Activated CD8-positive, alpha-beta T cell treated with anti-CD3 and anti-CD28 coated beads for 36 hours (primary cell): ENCODE results near the gene DTX1. TPM values are rescaled to one million over a fixed set of nuclear protein-coding genes. Genes with fewer than 3 reads are reported as not detected.

Experiments
- ATAC-seq: fragments of 200-7000 bp; cut with Tn5 transposase; one replicate; pipeline ENCODE4 v1.10.0; 2021; ENCODE audit warnings: mild to moderate bottlenecking, moderate library complexity
- CTCF ChIA-PET: fragments of 350-600 bp; sonication (Branson Sonifier 250); formaldehyde crosslinking; loops from one replicate; lab custom pipeline; 2021; ENCODE audit warnings: antibody characterized with exemption; lab: Charles Lee
- POLR2A ChIA-PET: fragments of 350-600 bp; sonication (Branson Sonifier 250); formaldehyde crosslinking; loops from one replicate; lab custom pipeline; 2021; ENCODE audit warnings: antibody characterized with exemption; lab: Charles Lee
- DNase-seq: peaks from one replicate; pipeline ENCODE4 v3.0.0-alpha.2; 2020
- H3K27ac Mint-ChIP-seq: one replicate; pipeline ENCODE4 v1.8.0; 2021; ENCODE audit warnings: mild to moderate bottlenecking, mixed read lengths
- H3K27me3 Mint-ChIP-seq: one replicate; pipeline ENCODE4 v1.8.0; 2021; ENCODE audit warnings: mixed read lengths
- H3K36me3 Mint-ChIP-seq: one replicate; pipeline ENCODE4 v1.8.0; 2021; ENCODE audit warnings: low read depth, mixed read lengths
- H3K4me1 Mint-ChIP-seq: one replicate; pipeline ENCODE4 v1.8.0; 2021; ENCODE audit warnings: low read depth, mixed read lengths
- H3K4me3 Mint-ChIP-seq: one replicate; pipeline ENCODE4 v1.8.0; 2021; ENCODE audit warnings: mild to moderate bottlenecking, moderate library complexity, mixed read lengths
- H3K9me3 Mint-ChIP-seq: one replicate; pipeline ENCODE4 v1.8.0; 2021; ENCODE audit warnings: mixed read lengths
- CTCF ChIP-seq: fragments of 200-600 bp; IDR thresholded peaks from one replicate; pipeline ENCODE4 v1.8.0; 2022; ENCODE audit warnings: antibody characterized with exemption, mild to moderate bottlenecking
- intact Hi-C: fragments of 100-400 bp; cut with micrococcal nuclease; formaldehyde crosslinking; loops from one replicate; pipeline ENCODE4 v1.10.0; 2022
- total RNA-seq, 2 experiments: library from RNA; stranded (reverse); gene quantifications; one replicate each; pipeline ENCODE4 v1.2.3, GENCODE V29; 2021

DTX1 gene
- total RNA-seq, 2 experiments from 2014 or later: 2.9 to 3.4 TPM

GRCh38 chr12:113048716-113049127 lies 7.8 kb upstream of the DTX1 start:
- POLR2A ChIA-PET: interaction anchor here (0.7 to 1.8 kb wide), 3 partner anchors 10 to 855 kb away, joined by 4 to 7 read pairs (median 5); no protein-coding TSS in a partner anchor
- TF ChIP-seq CTCF: peak; percentile 80
- H3K27ac Mint-ChIP-seq: no peak overlapping the region

GRCh38 chr12:113049976-113050742 lies 6.4 kb upstream of the DTX1 start:
- POLR2A ChIA-PET: no interaction called here
- intact Hi-C loops: loop anchor here (2.0 to 5.0 kb wide), 2 partner anchors 49 to 102 kb away; no protein-coding TSS in a partner anchor
- TF ChIP-seq CTCF: no peak
- CTCF ChIA-PET: interaction anchor here (1.3 to 9.5 kb wide), 7 partner anchors 31 to 124 kb away, joined by 3 to 91 read pairs (median 14); partner anchors contain the start of gene CFAP73
- Mint-ChIP-seq H3K4me1 (peaks cover 4% of the 10 kb centered on the region), H3K27ac (no peak overlapping the region), H3K4me3 (no peak overlapping the region), H3K36me3 (no peaks in the 10 kb centered on the region), H3K9me3 (no peaks in the 10 kb centered on the region), H3K27me3 (no peaks in the 10 kb centered on the region)
- ATAC-seq (no peak), DNase-seq (no peak)

More at GRCh38 chr12:113048716-113049127, 7.8 kb upstream of the DTX1 start:
- Mint-ChIP-seq H3K4me3 (no peak overlapping the region), H3K27me3 (peaks cover 4% of the 10 kb centered on the region), H3K36me3 (no peaks in the 10 kb centered on the region), H3K9me3 (no peaks in the 10 kb centered on the region), H3K4me1 (peaks cover 4% of the 10 kb centered on the region)
- DNase-seq (peak; percentile 77), ATAC-seq (peak; percentile 86)
- intact Hi-C loops: loop anchor here (2.0 to 5.0 kb wide), 2 partner anchors 50 to 104 kb away; no protein-coding TSS in a partner anchor
- CTCF ChIA-PET: interaction anchor here (0.6 to 9.5 kb wide), 42 partner anchors 9 to 669 kb away, joined by 3 to 91 read pairs (median 5); partner anchors contain the start of genes CFAP73 and RASAL1

GRCh38 chr12:113050795-113051194 lies 5.7 kb upstream of the DTX1 start:
- Mint-ChIP-seq H3K4me1 (peaks cover 4% of the 10 kb centered on the region), H3K27me3 (no peaks in the 10 kb centered on the region), H3K27ac (no peak overlapping the region), H3K36me3 (no peaks in the 10 kb centered on the region), H3K9me3 (no peaks in the 10 kb centered on the region), H3K4me3 (no peak overlapping the region)
- intact Hi-C loops: no loop called here
- CTCF ChIA-PET: interaction anchor here (1.3 to 9.5 kb wide), 5 partner anchors 30 to 124 kb away, joined by 3 to 91 read pairs (median 35); partner anchors contain the start of gene CFAP73
- TF ChIP-seq CTCF: no peak
- POLR2A ChIA-PET: no interaction called here
- no peak for ATAC-seq
- DNase-seq: no peak

- intact Hi-C loops: no loop called here
- TF ChIP-seq CTCF: no peak
These were observed 4.8 kb upstream of the DTX1 start for GRCh38 chr12:113051759-113052158.

GRCh38 chr12:113052326-113052725 lies 4.2 kb upstream of the DTX1 start:
- Mint-ChIP-seq H3K4me3 (no peak overlapping the region), H3K27ac (no peak overlapping the region), H3K36me3 (no peaks in the 10 kb centered on the region), H3K9me3 (no peaks in the 10 kb centered on the region), H3K4me1 (peaks cover 6% of the 10 kb centered on the region), H3K27me3 (peaks cover 1% of the 10 kb centered on the region)
- POLR2A ChIA-PET: no interaction called here
- no peak for ATAC-seq
- intact Hi-C loops: no loop called here
- CTCF ChIA-PET: interaction anchor here (0.7 to 9.5 kb wide), 5 partner anchors 48 to 122 kb away, joined by 3 to 91 read pairs (median 7); no protein-coding TSS in a partner anchor
- no peak for DNase-seq
- no peak for TF ChIP-seq CTCF

More at GRCh38 chr12:113051759-113052158, 4.8 kb upstream of the DTX1 start:
- H3K27me3 Mint-ChIP-seq: peaks cover 1% of the 10 kb centered on the region
- H3K36me3 Mint-ChIP-seq: no peaks in the 10 kb centered on the region
- no peaks in the 10 kb centered on the region for H3K9me3 Mint-ChIP-seq
- ATAC-seq (no peak), DNase-seq (no peak)
- no peak overlapping the region for H3K4me3 Mint-ChIP-seq
- CTCF ChIA-PET: interaction anchor here (1.3 to 9.5 kb wide), 5 partner anchors 29 to 123 kb away, joined by 3 to 91 read pairs (median 7); no protein-coding TSS in a partner anchor
- POLR2A ChIA-PET: no interaction called here
- peaks cover 6% of the 10 kb centered on the region for H3K4me1 Mint-ChIP-seq
- H3K27ac Mint-ChIP-seq: no peak overlapping the region
